Sigmoid colon (tissue), 7 donors: Measurements from ENCODE around the gene IRF2. TPM values are rescaled to one million over a fixed set of nuclear protein-coding genes. Genes with fewer than 3 reads are reported as not detected.

Experiments
- DNase-seq: peaks from one replicate; pipeline ENCODE4 v3.0.0-alpha.2; 2019
- H3K27ac ChIP-seq, 4 donors: fragments of 200-600 bp; sonication (generic); one replicate each; pipeline ENCODE4 v1.5.1; 2016 to 2019; ENCODE audit warnings: mild to moderate bottlenecking in 1 of 4
- H3K27me3 ChIP-seq, 3 donors: fragments of 200-600 bp; sonication (generic); one replicate each; pipeline ENCODE4 v1.5.1; 2019; ENCODE audit warnings: mild to moderate bottlenecking in 1 of 3
- H3K36me3 ChIP-seq, 4 donors: fragments of 200-600 bp; sonication (generic); one replicate each; pipeline ENCODE4 v1.5.1; 2016 to 2019
- H3K4me1 ChIP-seq, 4 donors: fragments of 200-600 bp; sonication (generic); one replicate each; pipeline ENCODE4 v1.5.1; 2017 to 2019
- H3K4me3 ChIP-seq, 4 donors: fragments of 200-600 bp; sonication (generic); one replicate each; pipeline ENCODE4 v1.5.1; 2017 to 2019; ENCODE audit warnings: mild to moderate bottlenecking in 2 of 4, moderate library complexity in 1 of 4
- H3K9me3 ChIP-seq, 4 donors: fragments of 200-600 bp in 3 of 4; sonication (generic) in 3 of 4; one replicate each; pipeline versions ENCODE4 v1.5.1 to v1.6.1; 2013 to 2019
- EP300 ChIP-seq, 4 donors: sonication (generic); formaldehyde crosslinking; IDR thresholded peaks; one replicate each; pipeline ENCODE4 v1.6.1; 2017; ENCODE audit warnings: antibody characterized with exemption in 4 of 4
- POLR2A ChIP-seq, 2 donors: fragments of 450-650 bp; IDR thresholded peaks; one replicate each; pipeline ENCODE4 v1.6.1; 2016; ENCODE audit warnings: antibody characterized with exemption in 2 of 2, mild to moderate bottlenecking in 2 of 2, moderate library complexity in 2 of 2
- POLR2AphosphoS5 ChIP-seq, 4 donors: sonication (generic); formaldehyde crosslinking; IDR thresholded peaks; one replicate each; pipeline ENCODE4 v1.6.1; 2017; ENCODE audit warnings: antibody characterized with exemption in 4 of 4
- WGBS, 2 donors: extraction: QIAGEN DNeasy Blood & Tissue Kit; methylation state at CpG; one replicate each; pipeline ENCODE4 v1.1.7; 2013; 5-methylcytosine and 5-hydroxymethylcytosine counted together
- intact Hi-C: fragments of 100-400 bp; cut with DNase I; formaldehyde crosslinking; loops from one replicate; pipeline ENCODE4 v1.15.1; 2023
- polyA plus RNA-seq, 3 donors: library from polyadenylated mRNA; stranded (reverse); fragments of 200-250 nt; gene quantifications; one replicate each; pipeline ENCODE4 v1.2.3, GENCODE V29; 2013
- total RNA-seq, 4 donors: library from RNA; depleted of rRNA; stranded (reverse); fragments of >200 nt; gene quantifications; one replicate each; pipeline ENCODE4 v1.1.0, GENCODE V29; 2016
- TF ChIP-seq, protein P1 (sequence below), 4 experiments: fragments of 450-650 bp in 3 of 4; fragments of 200-600 bp in 1 of 4; IDR thresholded peaks; one replicate each; pipeline ENCODE4 v1.5.1; 2016 to 2019; ENCODE audit warnings: antibody characterized with exemption in 4 of 4, mild to moderate bottlenecking in 3 of 4, moderate library complexity in 2 of 4
- donor health status: healthy with polysubstance abuse.
- donor health status: Bipolar disorder and iron deficiency.
- donor health status: healthy.

Gene IRF2
- total and polyA plus RNA-seq, 7 donors, result 27.6 to 41.8 (median 31.9) TPM

DNA sequence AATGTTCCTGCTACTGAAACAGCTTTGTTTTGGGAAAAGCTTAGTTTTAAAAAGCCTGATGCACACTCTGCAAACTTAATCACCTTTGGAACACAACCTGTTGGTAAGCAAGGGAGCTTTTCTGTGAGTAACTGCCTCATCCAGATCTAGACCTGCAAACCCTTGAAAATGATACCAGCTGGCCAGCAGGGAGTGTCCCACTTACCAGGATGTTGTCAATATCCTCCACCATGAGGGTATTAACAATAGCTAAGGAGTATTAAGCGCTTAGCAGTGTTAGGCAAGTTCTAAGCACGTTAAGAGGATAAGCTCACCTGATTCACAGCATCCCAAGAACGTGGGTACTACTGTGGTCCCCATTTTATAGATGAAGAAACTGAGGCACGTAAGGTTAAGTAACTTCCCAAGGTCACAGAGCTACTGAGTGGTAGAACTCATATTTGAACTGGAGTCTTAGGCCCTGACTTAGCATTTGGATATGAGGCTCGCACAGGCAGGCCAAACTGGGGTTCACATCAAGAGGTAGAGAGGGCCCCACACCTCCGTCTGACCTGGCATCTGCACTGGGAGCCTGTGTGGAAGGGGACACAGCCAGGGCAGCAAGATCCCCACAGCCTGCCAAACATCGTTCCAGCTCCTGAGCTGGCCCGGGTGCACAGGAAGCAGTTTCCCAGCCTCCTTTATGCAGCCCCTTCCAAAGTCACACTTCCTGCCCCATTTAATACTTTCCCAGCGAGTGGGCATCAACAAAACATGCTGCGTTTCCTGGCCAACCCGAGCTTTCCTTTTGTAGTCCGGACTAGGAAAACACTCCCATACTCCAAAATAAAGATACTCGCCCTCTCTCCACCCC, 32.7 kb downstream of the IRF2 start:
- Histone ChIP-seq H3K9me3 (no peaks in the 10 kb centered on the region), H3K27me3 (no peaks in the 10 kb centered on the region), H3K4me1 (peaks cover 0 to 72% (median 54%) of the 10 kb centered on the region in 4 donors), H3K36me3 (no peaks in the 10 kb centered on the region), H3K4me3 (no peak overlapping the region), H3K27ac (no peak overlapping the region)
- intact Hi-C loops, result no loop called here
- no peak for DNase-seq
- 81 to 87% methylated on average over 13 of the region's 13 CpGs for WGBS, 2 donors
- TF ChIP-seq POLR2A (IDR thresholded peaks at IDR 0.05), result no peak
- TF ChIP-seq, protein P1, sequence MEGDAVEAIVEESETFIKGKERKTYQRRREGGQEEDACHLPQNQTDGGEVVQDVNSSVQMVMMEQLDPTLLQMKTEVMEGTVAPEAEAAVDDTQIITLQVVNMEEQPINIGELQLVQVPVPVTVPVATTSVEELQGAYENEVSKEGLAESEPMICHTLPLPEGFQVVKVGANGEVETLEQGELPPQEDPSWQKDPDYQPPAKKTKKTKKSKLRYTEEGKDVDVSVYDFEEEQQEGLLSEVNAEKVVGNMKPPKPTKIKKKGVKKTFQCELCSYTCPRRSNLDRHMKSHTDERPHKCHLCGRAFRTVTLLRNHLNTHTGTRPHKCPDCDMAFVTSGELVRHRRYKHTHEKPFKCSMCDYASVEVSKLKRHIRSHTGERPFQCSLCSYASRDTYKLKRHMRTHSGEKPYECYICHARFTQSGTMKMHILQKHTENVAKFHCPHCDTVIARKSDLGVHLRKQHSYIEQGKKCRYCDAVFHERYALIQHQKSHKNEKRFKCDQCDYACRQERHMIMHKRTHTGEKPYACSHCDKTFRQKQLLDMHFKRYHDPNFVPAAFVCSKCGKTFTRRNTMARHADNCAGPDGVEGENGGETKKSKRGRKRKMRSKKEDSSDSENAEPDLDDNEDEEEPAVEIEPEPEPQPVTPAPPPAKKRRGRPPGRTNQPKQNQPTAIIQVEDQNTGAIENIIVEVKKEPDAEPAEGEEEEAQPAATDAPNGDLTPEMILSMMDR (IDR thresholded peaks at IDR 0.05), result no peak
- TF ChIP-seq EP300 (IDR thresholded peaks at IDR 0.05), result no peak
- TF ChIP-seq POLR2AphosphoS5 (IDR thresholded peaks at IDR 0.05), result no peak

DNA sequence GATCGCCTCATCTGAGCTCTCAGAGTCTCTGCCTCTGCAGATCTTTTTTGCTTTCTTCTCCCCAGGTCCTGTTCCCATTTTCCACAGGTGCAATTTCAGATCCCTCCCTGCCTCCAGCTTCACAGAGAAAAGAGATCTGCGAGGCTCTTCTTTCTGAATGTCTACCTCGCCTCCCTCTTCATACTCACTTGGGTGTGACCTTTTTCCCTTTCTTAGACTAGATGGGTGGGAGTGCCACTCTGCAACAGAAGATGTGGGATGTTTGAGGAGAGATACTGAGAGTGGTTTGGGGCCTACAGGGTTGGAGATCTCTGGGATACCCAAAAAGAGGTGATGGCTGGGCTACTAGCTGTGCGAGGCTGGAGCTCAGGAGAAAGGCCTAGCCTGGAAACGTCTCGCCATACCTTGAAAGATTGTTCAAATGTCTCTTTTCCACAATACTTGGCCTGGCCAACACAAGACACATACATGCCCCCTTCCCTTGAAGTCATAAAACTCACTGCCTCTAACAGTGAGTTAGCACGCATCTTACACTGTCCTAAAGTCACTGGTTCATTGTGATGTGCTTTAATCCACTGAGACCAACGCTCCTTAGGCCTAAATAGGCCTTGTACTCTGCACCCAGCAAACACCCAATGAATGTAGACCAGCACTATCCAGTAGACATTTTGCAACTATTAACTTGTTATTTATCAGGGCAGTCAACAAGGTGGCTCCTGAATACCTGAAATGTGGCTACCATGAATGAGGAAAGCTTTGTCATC, 33.6 kb downstream of the IRF2 start:
- H3K36me3 ChIP-seq, result no peaks in the 10 kb centered on the region
- peak overlapping the region in 3 of 4 donors; percentile 1 to 30 (median 16) for H3K4me3 ChIP-seq
- no peak for TF ChIP-seq POLR2AphosphoS5 (IDR thresholded peaks at IDR 0.05)
- TF ChIP-seq EP300 (IDR thresholded peaks at IDR 0.05), result no peak
- TF ChIP-seq, protein P1 (IDR thresholded peaks at IDR 0.05), result no peak
- no peak for TF ChIP-seq POLR2A (IDR thresholded peaks at IDR 0.05)
- no peaks in the 10 kb centered on the region for H3K9me3 ChIP-seq
- no peaks in the 10 kb centered on the region for H3K27me3 ChIP-seq
- DNase-seq, result no peak
- WGBS, 2 donors, result 91 to 95% methylated on average over 8 of the region's 8 CpGs
- intact Hi-C loops, result no loop called here
- peaks cover 0 to 72% (median 54%) of the 10 kb centered on the region in 4 donors for H3K4me1 ChIP-seq
- peak overlapping the region in 3 of 4 donors; percentile 50 to 62 (median 50) for H3K27ac ChIP-seq

DNA sequence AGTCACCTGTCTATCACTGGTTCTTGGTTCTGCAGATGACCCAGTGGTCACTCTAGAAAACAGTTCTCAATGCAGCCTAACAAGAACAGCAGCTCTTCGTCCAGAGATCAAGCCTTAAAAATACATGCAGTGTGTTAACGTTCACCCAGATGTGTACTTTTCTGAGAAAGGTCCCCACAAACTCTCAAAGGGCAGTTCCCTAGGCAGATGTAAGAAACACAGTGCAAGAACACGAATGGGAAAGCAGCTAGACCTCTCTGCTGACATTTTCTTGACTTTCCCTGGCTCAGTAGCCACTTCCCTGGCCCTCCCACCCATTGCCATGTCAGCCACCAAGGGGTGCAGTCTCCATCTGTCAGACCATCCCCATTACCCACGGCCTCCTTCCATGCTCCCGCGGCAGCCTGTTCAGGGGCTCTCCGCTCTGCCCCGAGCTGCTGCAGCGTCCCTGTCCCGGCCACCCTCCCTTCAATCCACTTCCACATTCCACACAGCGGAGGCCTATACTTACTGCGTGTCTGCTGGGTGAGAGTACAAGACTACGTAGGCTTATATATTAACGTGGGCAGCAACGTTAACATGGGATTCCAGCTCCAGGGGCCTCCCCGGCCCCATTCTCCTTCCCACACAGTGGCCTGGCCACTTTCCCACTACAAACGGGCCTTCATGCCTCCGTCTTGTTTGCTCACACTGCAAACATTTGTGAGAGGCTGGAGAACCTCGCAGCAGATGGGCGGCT, 34.3 kb downstream of the IRF2 start:
- Histone ChIP-seq H3K27me3 (no peaks in the 10 kb centered on the region), H3K4me3 (peak overlapping the region in 3 of 4 donors; percentile 1 to 30 (median 16)), H3K27ac (peak overlapping the region in 3 of 4 donors; percentile 50 to 62 (median 50)), H3K36me3 (no peaks in the 10 kb centered on the region), H3K9me3 (no peaks in the 10 kb centered on the region), H3K4me1 (peaks cover 0 to 71% (median 56%) of the 10 kb centered on the region in 4 donors)
- no peak for TF ChIP-seq EP300 (IDR thresholded peaks at IDR 0.05)
- TF ChIP-seq, protein P1 (IDR thresholded peaks at IDR 0.05), result no peak
- no peak for TF ChIP-seq POLR2A (IDR thresholded peaks at IDR 0.05)
- TF ChIP-seq POLR2AphosphoS5 (IDR thresholded peaks at IDR 0.05), result no peak
- DNase-seq, result no peak
- intact Hi-C loops, result no loop called here
- 69 to 83% methylated on average over 20 of the region's 20 CpGs for WGBS, 2 donors

DNA sequence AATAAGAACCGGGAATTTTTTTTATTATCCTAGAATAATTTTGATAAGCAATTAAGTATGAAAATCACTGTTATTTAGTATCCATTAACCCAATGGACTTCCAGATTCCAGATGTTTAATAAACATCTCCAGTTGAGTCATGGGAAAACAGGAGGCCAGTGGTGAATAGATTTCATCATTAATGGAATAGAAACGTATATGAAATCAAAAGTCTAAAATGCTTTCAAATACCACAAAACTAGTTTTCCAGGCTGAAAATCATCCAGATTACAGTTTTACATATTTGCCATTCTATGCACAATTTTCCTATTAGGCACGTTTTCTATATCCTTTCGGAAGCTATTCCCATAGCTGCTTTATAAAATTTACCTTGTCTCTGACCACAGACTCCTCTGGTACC, 35.0 kb downstream of the IRF2 start:
- TF ChIP-seq POLR2AphosphoS5 (IDR thresholded peaks at IDR 0.05) (no peak), POLR2A (IDR thresholded peaks at IDR 0.05) (no peak), EP300 (IDR thresholded peaks at IDR 0.05) (no peak)
- TF ChIP-seq, protein P1 (IDR thresholded peaks at IDR 0.05), result no peak
- DNase-seq, result no peak
- no peak overlapping the region for H3K4me3 ChIP-seq
- peaks cover 0 to 65% (median 50%) of the 10 kb centered on the region in 4 donors for H3K4me1 ChIP-seq
- WGBS, 2 donors, result 89 to 91% methylated on average over 4 of the region's 4 CpGs
- intact Hi-C loops, result no loop called here
- H3K9me3 ChIP-seq, result no peaks in the 10 kb centered on the region
- H3K36me3 ChIP-seq, result no peaks in the 10 kb centered on the region
- no peaks in the 10 kb centered on the region for H3K27me3 ChIP-seq
- peak overlapping the region in 2 of 4 donors; percentile 50 to 62 for H3K27ac ChIP-seq
